ENCODE results near the gene PCBD2.
"Not testable (repeated sequence)": the region's sequence is repeated elsewhere in the genome, so short reads cannot be mapped to it uniquely, and the experiment has no call there.

The PCBD2 gene

DNA sequence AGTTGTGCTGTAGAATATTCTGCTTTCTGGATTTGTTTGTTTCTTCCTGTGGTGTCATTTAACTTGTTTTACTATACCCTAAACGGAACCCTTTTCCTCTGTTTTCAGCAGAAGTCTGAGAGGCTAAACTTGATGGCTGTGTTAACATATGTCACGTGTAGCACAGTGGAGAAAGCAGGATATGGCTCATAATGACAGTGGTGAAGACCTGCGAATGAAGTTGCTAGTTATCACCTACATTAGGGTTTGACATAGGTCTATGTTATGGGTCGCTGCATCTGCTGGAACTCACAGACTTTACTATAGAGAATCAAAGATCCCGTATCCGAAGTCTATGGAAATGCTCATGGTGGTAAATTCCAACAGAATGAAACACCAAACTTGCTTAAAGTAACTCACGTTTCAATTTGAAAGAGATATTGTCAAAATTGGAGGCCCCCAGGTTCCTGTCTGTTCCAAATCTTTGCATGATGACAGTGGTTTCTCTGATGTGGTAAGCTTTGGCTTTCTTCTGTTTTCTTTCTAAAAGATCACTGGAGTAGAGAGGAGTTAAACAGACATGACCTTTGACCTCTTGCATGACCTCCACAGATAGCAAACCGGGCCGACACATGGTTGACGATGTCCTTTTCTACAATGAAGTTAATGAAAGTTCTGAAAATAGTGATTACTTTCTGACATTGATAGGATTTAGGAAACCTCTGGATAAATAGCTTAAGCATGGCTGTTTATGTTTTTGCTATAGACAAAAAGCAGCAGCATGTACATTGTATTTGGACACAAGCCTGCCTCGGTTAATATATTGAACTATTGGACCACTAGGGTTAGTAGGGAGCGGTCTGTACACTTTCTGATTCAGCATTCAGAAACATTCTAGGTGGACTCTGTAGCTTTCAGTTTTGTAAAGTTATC lies 59.7 kb downstream of the PCBD2 start:
- DNase-seq: no peak

DNA sequence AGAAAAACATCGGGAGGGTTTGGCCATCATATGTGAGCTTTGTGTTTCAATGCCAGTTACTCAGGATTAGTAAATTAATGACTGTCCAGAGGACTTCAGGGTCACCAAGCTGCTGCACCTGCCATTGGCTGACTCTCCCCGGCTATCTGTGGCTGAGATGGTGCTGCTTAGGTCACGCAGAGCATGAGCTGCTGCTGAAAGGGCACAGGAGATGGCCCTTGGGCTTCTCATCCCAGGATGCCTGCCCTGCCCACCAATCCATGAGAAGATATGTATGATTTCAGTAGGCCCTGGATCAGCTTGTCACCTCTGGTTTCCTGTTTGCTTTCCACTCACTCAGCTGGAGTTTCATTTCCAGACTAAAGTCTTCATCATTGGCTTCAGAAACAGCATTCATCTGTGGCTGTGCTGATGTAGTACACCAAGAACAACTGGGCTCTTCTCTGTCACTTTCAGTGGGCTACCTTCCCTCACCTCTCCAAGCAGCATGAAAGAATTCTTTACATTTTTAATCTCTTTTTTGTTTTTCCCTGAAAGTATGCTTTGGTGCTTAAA lies 60.4 kb downstream of the PCBD2 start:
- no peak for DNase-seq

DNA sequence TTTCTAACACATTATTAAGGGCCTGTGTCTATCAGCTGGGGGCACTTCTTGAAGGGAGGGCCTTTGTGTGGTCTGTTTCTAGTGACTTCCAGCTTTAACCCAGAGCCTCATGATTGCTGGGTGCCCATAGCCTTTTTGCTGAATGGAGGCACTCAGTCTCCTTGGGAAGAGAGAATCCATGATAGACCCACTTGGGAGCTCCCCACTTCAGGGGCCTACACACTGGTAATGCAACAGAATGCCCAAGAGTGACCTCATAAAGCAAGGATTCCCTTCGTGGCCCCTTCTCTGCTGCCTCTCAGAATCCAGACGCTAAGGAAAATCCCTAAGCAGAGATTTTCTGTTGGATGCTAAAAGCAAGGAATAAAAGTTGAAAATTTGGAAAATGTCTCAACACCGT lies 62.7 kb downstream of the PCBD2 start, which contains the start of gene CATSPER3:
CATSPER3 (plus strand) TSS at position 301 of the 400 bp plus-strand sequence; CDS start at position 386, 85 bp downstream.
- no peak for DNase-seq

DNA sequence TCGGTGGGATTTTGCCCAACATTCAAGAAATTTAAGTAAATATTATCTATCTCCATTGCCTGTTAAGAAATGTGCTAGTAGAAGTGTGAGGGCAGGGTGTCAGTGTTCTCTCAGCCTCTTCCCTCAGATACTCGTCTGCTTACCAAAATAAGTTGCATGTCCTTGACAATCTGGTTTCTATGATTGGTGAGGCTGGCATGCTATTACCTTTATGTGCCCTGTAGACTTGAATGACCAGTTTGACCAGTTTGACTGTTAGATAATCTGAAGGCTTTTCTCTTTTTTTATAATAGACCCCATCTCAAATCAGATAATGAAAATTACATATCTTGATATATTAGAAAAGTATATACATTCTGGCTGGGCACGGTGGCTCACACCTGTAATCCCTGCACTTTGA lies 63.1 kb downstream of the PCBD2 start:
- DNase-seq: no peak

DNA sequence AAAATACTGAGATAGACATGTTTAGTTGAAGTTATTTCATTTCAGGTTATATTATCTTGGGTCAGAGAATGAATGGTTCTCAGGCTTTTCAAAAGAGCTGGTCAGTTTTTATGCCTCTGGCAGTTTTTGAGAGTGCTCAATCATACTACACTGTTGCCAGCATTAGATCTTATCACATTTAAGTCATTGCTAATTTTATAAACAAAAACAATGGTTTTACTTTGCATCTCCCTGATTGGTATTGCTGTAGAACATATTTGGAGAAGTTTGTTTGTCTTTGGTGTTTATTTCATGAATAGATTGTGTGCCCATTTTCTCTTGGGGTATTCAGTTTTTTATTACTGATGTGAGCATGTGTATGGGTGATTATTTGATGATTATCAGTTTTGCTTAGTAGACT lies 64.2 kb downstream of the PCBD2 start:
- no peak for DNase-seq

DNA sequence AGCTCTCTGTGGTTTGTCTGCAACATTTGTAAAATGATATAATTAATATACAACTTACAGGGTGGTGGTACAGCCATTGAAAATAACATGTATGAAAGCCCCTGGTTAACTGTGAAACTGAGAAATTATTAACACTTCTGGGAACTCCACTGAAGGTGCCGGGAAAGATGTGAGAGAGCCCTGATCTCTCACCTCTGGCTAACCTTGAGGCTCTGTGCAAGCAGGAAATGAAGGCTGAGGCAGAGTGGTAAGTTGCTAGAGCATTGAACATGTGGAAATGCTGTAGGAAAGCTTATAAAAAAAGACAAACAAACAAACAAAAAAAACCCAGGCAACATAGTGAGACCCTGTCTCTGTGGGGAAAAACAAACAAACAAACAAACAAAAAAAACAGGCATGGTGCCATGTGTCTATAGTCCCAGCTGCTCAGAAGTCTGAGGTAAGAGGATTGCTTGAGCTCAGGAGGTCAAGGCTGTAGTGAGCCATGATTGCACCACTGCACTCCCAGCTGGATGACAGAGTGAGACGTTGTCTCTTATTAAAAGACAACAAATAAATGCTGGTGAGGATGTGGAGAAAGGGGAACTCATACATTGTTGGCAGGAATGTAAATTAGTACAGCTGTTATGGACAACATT lies 70.3 kb downstream of the PCBD2 start:
- no peak for DNase-seq

DNA sequence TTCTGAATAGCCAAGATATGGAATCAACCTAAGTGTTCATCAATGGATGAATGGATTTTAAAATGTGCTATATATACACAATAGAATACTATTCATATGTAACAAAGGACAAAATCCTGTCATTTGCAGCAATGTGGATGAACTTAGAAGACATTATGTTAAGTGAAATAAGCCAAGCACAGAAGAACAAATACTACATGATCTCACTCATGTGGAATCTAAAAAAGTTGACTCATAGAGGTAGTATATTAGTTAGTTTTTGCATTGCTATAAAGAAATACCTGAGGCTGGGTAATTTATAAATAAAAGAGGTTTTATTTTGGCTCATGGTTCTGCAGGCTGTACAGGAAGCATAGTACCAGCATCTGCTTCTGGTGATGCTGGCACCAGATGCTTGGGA lies 70.9 kb downstream of the PCBD2 start:
- no peak for DNase-seq

DNA sequence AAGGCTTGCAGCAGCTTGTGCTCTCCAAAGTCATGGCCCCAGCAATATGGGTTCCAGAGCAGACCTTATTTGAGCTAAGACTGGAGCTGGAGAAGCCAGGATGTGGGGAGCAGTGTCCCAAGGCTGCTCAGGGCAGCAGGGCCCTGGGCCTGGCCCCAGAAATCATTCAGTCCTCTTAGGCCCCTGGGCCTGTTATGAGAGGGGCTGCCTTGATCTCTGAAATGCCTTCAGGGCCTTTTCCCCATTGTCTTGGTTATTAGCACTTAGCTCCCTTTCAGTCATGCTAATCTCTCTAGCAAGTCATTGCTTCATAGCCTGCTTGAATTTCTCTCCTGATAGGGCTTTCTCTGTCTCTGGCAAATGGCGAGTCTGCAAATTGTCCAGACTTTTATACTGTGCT lies 71.9 kb downstream of the PCBD2 start:
- no peak for DNase-seq

DNA sequence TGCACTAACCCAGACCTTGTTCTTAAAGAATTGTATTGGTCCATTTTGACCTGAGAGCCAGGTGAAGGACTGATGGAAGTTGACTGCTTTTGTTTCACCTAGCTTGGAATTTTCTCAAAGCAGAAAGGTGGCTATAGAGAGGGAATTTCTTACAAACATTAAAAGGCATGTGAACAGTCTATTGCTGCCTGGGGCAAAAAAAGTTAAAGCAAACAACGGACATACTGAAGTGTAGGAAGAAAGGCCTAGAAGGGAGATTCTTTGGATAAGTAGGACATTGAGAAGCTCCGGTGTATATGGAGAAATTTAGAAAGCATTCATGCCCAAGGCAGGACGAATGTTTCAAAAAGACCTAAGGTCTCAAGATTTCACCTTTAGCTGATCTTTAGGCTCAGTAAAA lies 74.5 kb downstream of the PCBD2 start:
- no peak for DNase-seq

DNA sequence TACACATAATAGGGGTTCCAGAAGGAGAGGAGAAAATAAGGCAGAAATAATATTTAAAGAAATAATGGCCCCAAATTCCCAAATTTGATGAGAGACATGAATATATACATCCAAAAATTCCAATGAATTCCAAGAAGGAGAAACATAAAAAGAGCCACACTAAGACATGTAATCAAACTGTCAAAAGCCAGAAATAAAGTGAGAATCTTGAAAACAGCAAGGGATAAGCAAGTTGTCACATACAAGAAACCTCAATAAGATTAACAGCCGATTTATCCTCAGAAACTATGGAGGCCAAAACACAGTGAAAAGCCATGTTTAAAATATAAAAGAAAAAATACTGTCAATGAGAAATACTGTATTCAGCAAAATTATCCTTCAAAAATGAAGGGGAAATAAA lies 77.3 kb downstream of the PCBD2 start:
- DNase-seq: no peak

DNA sequence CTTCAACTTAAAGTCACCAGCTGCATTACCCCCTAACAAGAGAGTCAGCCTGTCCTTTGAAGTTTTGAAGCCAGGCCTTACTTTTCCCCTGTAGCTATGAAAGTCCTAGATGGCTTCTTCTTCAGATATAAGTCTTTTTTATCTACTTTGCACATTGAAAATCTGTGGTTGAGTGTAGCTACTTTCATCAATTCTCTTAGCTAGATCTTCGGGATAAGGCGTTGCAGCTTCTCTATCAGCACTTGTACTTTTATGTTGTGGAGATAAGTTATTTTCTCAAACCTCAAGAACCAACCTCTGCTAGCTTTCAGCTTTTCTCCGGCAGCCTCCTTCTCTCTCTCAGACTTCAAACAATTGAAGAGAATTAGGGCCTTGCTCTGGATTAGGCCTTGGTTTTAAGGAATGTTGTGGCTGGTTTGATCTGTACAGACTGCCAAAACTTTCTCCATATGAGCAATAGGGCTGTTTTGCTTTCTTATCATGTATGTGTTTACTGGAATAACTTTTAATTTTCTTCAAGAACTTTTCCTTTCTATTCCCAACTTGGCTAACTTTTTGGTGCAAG lies 84.4 kb downstream of the PCBD2 start:
- DNase-seq: no peak

DNA sequence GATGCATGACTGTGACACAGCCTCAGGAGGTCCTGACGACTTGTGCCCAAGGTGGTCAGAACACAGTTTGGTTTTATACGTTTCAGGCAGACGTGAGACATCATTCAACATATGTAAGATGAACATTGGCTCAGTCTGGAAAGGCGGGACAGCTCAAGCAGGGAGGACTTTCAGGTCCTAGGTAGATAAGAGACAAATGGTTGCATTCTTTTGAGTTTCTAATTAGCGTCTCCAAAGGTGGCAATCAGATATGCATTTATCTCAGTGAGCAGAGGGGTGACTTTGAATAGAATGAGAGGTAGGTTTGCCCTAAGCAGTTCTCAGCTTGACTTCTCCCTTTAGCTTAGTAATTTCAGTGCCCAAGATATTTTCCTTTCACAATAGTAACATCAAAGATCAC lies 85.3 kb downstream of the PCBD2 start:
- DNase-seq: not testable (repeated sequence)

DNA sequence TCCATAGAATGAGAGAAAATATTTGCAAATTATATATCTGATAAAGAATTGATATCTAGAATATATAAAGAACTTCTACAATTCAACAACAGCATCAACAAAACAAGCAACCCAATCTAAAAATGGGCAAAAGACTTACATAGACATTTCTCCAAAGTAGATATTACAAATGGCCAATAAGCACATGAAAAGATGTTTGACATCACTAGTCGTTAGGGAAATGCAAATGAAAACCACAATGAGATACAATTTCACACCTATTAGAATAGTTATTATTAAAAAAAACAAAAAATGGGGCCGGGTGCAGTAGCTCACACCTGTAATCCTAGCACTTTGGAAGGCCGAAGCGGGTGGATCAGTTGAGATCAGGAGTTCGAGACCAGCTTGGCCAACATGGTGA lies 87.2 kb downstream of the PCBD2 start:
- DNase-seq: no peak

DNA sequence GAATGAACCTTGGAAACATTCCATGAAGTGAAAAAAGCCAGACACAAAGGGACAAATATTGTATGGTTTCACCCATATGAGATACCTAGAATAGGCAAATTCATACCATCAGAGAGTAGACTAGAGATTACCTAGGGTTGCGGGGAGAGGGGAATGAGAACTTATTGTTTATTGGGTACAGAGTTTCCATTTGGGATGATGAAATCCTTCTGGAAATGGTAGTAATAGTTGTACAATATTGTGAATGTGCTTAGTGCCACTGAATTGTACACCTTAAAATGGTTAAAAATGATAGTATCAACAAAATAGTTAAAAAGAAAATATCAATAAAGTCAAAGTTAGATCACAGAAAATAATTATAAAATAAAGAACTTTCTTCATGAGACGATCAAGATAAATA lies 88.2 kb downstream of the PCBD2 start:
- DNase-seq: no peak

DNA sequence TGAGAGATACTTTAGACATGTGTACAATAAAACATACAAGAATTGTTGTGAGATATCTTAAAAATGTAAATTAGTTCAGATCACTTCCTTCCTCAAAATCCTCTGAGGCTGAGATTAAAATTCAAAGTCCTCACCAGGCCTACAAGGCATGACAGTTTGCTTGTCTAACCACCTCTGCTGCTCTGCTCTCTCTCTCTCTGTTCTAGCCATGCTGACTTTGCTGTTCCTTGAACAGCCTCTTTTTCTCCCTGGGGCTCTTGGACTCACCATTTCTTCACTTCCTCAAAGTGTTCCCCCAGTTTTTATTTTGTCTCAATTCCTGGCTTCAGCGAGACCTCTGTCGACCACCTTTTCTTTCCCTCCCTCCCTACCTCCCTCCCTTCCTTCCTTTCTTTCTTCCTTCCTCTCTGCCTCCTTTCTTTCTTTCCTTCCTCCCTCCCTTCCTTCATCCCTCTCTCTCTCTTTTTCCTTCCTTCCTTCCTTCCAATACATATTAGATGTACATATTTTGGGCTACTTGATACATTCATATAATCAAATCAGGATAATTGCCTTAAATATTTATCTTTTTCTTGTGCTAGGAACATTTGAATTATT lies 89.7 kb downstream of the PCBD2 start:
- no peak for DNase-seq

DNA sequence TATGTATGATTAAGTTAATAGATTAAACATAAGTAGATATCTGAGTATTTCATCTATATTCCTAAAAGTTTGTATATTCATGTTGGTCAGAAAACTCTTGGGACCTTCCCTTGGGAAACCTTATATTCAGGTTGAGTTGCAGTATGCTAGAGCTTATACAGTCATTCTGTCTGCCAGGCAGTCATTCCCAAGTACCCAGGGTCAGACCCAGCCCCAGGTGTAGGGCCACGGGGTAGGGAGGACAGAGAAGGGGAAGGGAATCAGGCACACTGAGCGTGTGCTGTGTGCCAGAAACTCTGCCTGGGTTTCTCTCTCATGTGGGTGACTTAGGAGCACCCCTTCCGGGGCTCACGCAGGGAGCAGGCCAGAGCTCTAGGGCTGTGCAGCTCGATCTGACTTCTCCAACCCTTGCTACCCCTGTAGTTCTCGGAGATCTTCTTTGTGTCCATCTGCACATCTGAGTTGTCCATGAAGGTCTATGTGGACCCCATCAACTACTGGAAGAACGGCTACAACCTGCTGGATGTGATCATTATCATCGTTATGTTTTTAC lies 91.0 kb downstream of the PCBD2 start:
- DNase-seq: no peak

DNA sequence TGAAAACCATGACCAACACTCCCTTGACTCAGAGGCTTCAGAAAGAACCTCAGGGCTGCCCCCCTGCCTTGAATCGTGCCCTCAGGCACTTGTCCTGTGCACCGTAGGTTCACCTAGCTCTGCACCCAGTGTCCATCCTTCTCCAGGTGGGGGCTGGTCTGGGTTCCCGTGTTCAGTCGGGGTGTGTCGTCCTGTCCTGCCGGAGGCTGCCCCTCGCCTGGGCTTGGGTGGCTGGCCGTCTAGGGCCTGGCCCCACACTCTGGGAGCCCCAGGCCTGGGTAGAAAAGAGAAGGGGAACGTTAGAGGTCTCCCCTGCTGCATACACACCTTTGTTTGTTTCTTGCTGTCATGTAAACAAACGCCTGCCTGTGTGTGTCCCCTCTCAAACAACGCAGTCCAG lies 92.1 kb downstream of the PCBD2 start:
- DNase-seq: no peak

DNA sequence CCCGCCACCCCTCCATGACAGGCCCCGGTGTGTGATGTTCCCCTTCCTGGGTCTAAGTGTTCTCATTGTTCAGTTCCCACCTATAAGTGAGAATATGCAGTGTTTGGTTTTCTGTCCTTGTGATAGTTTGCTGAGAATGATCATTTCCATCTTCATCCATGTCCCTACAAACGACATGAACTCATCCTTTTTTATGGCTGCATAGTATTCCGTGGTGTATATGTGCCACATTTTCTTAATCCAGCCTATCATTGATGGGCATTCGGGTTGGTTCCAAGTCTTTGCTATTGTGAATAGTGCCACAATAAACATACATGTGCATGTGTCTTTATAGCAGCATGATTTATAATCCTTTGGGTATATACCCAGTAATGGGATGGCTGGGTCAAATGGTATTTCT lies 93.1 kb downstream of the PCBD2 start:
- not testable (repeated sequence) for DNase-seq

DNA sequence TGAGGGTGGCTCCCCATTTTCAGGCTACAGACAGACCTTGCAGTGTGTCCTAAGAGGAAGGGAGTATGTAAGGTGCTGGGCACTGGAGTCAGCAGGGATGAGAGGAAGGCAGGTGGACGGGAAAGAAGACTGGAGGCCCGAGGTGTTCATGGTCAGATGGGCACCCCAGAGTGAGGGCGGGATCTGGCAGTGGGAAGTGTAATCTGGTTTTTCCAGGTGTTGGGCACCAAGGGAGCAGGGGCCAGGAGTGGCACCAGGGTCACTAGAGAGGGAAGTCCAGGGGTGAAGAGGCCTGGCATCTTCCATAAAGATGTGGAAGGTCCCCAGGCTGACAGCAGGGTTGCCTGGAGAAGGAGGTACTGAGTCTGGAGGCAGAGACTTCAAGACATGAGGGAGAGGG lies 99.4 kb downstream of the PCBD2 start:
- DNase-seq: no peak

DNA sequence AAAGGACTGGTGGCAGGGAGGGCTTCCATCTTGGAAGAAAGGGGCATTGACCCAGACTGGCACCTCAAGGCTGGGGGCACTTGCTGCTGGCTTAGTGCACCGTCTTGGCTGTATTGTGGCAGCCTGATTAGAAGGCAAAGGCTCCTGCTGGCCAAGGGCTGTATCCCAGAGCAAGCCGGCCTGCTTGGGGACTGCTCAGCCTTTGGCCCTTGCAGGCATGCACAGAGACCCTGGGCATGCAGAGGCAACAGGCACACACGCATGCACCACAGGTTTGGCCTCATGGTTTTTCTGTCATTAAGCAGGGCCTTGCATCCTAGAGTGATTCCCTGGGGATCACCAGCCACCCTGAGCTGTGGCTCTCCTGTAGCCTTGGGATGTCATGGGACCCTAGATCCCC lies 100.1 kb downstream of the PCBD2 start:
- DNase-seq: no peak

DNA sequence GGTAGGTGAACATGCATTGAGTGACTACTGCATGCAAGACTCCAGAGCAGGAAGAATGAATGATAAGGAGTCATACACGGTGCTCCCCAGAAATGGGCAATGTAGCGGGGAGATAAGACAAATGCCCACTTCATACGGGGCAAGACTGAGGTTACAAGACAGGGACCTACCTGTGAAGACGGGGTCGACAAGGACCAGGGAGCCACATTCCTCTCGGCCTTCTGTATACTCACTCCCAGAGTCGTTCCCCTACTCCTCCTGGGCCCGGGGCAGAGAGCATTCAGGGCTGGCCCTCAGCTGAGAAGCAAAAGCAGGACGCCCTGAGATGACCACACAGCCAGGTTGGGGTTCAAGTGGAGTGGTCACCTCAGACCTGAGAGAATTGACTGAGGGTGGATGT lies 102.4 kb downstream of the PCBD2 start:
- DNase-seq: no peak

DNA sequence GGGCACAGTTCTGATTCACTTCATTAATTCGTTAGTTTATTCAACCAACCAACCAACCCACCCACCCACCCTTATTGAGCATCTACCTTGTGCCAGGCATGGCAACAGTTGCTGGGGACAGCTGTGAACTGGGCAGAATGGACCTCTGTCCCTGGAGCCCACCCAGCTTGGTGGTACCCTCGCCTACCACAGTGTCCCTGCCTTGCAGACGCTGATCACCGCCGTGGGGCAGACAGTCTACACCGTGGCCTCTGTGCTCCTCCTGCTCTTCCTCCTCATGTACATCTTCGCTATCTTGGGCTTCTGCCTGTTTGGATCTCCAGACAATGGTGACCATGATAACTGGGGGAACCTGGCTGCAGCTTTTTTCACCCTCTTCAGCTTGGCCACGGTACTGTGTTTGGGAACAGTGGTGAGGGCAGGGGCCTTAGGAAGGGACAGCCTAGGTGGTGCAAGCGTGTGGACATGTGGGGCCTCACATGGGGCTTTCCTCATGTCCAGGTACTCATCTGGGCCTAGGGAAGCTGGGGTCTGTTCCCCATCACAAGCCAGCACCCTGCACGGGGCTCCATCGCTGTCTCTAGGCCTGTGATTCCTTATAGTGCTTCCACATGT lies 102.9 kb downstream of the PCBD2 start:
- DNase-seq: no peak

DNA sequence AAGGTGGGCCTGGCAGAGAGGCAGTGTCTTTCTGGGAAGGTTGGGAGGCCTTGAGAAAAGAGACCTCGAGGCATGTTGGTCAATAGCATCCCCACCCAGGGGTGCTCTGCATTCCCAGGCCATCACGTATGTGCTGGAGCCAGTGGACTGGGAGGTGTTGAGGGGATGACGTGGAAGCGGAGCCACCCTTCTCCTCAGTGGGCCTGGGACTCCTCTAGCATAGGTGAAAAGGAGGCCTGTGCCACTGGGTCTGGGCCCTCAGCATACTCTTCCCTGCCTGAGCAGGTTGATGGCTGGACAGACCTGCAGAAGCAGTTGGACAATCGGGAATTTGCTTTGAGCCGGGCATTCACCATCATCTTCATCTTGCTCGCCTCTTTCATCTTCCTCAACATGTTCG lies 103.6 kb downstream of the PCBD2 start:
- no peak for DNase-seq
